Fibroblast of skin of left quadriceps (primary cell): ENCODE measurements around the gene BFSP2.
A peak's percentile ranks its signal among the peaks of the same experiment; 100 is the strongest.
"Not testable (repeated sequence)": the region's sequence is repeated elsewhere in the genome, so short reads cannot be mapped to it uniquely, and the experiment has no call there.

Source experiments
- DNase-seq, 2 experiments: peaks; one replicate each; pipeline ENCODE4 v3.0.0-alpha.2; 2013; ENCODE audit warnings: low read depth in 2 of 2

Gene BFSP2

DNA sequence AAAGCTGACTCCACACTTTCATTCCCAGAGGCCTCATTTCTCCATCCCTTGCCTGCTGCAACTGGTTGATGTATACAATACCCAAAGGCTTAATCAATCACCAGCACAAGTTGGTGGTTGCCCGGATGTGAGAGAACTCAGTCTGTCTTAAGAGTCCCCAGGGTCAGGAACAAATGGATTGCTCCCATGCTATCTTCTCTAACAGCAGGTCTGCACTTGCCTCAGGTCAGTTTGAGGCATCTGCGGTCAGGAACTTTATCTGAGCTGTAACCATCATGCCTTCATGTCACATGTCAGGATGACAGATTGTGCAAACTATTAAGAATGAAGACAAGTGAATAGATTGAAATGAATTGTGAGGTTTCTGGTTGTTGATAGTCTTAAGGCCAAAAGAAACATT is 56.1 kb downstream of the BFSP2 start:
- DNase-seq = no peak

DNA sequence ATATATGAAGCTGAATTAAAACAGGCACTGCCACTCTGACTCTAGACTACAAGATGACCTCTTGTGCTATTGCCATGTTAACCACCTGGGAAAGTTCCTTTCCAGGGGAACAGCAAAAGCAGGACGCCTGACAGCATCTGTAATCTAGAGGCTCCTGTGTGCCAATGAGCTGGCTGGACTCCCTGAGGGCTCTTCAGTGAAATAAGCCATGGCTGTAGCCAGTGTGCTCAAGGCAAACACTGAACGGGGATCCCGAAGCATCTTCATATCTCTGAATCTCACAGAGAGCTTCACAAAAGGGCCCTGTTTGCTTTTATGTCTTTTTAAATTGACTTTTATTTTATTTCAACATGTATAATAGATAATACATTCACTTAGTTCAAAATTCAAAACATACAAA is 57.2 kb downstream of the BFSP2 start:
- DNase-seq = no peak

DNA sequence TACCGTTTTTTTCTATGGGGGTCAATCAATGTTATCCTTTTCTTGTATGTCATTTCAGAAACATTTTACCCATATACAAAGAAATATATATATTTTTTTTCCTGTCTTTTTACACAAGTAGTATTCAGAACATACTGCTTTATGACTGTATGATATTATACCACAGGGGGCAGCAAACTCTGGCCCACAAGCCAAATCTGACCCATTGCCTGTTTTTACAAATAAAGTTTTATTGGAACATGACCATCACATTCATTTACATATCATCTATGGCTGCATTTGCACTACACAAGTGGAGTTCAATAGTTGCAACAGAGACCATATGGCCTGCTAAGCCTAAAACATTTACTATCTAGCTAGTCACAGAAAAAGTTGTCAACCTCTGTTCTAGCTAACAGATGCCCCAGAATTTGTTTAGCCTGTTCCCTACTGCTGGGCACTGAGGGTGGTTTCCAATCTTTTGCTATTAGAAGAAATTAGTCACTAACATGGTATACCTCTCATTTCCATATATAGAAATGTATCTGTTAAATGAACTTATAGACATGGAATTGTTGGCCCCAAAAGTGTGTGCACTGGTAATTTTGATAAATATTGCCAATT is 57.7 kb downstream of the BFSP2 start:
- DNase-seq = no peak

DNA sequence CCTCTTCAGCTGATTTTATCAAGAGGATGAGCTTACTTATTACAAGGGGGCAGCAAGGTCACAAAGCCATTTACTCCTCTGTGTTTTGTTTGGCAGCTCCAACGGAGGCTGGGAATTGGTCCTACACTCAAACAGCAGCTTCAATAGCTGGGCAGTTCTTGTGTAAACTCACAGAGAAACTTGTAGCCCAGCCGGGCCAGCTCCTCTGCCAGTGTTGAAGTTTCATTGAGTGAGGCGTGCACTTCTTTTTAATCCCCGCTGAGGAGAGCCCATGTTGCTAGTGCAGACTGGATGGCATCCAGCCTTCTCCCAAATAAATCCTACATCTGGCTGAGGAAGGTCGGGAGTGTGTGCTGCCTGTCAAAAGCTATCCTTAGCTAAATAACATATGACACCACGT is 59.5 kb downstream of the BFSP2 start:
- no peak for DNase-seq

DNA sequence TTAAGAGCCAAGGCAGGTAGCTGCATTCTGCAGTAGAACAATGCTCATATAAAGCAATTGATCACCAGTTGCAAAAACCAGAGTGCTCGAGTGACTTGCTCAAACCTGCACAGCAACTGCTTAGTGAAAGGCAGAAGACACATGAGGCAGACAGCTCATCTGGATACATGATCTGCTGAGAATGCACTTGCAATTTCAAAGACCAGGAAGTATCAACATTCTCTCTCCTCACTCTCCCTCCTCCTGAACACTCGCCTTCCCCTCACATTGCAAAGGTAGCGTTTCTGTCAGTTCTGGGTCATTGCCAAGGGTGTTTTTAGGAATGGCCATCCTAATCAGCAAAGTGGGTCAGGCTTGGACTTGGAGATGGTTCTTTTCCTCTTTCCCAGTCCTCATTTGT is 61.0 kb downstream of the BFSP2 start:
- DNase-seq = no peak

DNA sequence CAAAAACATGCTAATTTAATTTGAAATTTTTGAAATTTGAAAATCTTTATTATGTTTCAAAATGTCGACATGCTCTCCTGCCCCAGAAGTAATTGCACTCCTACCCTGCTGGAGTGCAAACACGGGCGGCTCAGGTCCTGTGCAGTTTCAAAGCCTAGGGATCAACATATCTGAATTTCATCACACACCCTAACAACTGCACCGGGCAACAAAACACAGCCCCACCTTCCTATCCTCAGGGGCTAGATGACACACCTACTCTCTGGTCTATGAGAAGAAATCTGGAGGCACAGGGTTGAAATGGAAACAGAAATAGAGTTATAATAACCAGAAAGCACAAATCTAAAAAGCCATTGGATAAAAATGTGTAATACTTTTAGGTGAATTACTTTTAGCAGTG is 61.4 kb downstream of the BFSP2 start:
- DNase-seq = no peak

DNA sequence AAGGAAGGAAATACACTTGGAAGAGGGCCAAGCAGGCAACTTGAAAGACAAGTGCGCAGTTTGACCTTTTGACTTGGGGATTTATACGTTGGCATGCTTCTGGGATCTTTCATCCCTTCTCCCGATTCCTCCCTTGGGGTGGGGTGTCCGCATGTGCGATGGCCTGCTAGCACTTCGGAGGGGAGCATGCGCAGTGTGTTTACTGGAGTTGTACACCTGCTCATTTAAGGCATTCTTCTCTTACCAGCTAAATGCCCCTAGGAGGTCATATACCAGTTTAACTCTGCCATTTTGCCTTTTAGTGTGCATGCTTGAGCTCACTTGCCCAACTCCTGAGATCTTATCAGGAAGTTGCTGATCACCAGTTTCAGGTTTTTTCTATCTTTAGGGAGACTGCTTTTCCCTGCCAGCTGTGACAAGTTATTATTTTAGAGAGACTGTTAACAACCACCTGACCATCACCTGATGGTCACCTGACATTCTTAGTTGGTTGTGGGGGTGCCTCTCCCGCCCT is 63.5 kb downstream of the BFSP2 start:
- DNase-seq = no peak

DNA sequence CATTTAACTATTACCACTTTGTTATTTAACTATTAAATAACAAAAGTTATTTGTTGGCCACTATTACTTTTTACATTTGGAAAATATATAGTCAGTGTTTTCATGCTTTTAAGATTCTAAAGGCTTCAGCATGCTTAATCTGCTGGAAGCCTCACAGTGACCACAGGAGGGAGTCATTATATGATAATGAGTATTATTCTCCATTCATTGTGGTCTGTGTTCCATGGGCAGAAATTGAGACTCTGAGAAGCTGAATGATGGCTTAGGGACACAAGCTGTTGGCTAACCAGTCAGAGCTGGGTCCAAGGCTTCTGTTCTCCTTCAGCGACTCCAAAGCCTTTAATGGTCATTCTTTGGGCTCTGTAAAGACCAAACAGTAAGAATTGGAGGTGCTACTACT is 64.7 kb downstream of the BFSP2 start:
- DNase-seq = peak; percentile 21 to 27

DNA sequence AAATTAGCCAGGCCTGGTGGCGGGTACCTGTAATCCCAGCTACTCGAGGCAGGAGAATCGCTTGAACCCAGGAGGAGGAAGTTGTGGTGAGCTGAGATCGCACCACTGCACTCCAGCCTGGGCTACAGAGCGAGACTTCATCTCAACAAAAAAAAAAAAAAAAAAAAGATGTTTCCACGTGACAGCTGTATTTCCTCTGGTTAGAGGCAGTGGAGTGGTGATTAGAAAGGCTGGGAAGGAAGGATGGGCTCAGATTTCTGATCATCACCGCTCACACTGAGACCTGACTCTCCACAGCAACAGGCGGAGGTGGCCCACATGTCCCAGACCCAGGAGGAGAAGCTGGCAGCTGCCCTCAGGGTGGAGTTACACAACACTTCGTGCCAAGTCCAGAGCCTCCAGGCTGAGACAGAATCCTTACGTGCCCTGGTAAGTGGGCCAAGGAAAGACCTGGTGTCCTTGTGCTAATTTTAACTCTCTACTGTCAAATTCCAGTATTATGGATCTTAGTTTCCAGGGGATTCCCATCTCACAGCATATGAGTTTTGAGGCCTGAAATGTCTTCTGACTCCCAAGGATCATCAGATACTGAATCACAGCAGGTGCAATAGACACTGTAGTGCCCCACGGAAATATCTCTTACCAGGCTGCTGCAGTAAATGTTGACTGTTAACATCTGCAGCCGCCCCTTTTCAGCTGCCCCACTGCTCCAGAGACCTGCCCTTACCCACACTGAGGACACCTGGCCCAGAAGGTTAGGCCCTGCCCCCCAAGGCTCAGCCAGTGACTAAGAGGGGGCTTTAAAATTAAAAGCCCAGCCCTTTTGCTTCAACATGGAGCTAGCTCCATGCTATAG is 66.9 kb downstream of the BFSP2 start:
- DNase-seq = no peak

DNA sequence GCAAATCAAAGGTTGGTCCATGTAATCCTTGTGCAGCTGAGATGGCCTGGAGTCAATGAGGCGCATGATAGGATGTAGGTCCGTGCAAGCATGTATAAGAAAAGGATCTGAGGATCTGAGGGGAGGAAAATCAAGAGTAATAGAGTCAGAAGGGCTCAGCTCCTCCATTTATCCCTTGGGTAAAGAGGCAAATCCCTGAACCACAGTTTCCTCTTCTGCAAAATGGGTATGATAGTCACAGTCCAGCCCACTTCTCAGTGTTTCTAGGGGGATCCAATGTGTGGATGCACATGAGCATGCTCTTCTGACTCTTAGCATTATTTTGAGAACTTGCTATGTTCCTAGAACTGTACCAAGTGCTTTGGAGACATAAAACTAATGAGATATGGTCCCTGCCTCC is 67.9 kb downstream of the BFSP2 start:
- DNase-seq = no peak

DNA sequence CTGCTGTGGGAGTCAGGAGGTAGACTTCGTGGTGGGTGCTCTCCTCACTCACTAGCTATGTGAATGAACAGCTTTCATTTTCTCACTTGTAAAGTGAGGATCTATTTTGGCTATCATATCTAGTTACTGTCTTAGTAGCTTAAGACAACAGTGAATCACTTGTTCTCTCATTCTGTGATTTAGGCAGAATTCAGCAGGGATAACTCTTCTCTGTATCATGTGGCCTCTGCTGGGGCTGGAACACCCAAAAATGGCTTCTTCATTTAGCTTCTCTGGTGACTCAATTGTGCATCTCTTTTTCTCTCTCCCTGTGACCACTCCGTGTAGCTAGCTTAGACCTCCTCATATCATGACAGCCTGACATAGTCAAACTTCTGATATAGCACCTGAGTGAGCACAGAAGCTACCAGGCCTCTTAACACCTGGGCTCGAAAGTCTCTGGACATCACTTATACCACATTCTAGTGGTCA is 68.4 kb downstream of the BFSP2 start:
- no peak for DNase-seq

DNA sequence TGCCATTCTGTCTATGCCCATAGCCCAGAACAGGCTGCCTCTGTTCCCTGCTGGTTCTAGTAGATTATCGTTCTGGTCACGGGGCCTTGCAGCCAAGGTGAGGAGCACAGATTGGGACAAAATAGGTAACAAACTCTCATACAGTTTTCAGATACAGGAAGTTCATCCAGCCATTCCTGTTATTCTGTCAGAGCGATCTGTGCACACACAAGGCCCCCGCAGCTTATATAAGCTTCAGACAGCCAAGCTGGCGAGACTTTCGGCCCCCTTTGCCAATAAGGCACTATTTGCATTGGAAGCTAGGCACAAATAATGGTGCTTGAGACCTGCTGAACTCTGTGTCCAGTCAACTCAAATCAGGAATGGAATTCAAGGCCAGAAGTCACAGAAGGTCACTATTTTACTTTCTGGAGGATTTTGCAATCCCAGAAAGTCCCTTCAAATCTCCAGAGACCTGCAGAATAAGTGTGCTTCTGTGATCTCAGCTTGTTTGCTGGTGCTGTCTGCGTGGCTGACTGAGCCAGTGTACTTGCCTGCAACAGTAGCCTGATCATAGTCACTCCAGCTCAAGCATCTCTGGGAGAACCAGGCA is 69.4 kb downstream of the BFSP2 start:
- DNase-seq = no peak

DNA sequence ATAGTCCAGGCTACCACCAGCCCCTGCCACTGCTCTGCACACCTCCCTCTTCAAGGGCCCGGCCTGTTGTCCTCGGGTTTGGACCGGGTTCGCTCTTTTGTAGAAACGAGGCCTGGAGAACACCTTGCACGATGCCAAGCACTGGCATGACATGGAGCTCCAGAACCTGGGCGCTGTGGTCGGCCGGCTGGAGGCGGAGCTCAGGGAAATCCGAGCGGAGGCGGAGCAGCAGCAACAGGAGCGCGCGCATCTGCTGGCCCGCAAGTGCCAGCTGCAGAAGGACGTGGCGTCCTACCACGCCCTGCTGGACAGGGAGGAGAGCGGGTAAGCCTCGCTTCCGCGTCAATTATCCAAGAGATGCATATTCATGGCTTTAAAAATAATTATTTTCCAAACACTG is 72.4 kb downstream of the BFSP2 start:
- DNase-seq = no peak

DNA sequence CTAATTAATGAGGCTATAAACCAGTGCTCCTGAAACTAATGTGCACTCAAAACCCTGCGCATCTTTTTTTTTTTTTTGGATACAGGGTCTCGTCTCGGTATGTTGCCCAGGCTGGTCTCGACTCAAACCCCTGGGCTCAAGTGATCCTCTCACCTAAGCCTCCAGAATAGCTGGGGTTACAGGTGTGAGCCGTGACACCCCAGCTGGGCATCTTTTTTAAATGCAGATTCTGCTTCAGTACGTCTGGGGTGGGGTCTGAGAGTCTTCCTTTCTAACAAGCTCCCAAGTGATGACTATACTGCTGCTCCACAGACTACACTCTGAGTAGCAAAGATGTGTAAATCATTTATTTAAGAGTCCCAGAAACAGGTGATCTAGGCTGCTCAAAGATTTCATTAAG is 73.0 kb downstream of the BFSP2 start:
- DNase-seq = no peak

DNA sequence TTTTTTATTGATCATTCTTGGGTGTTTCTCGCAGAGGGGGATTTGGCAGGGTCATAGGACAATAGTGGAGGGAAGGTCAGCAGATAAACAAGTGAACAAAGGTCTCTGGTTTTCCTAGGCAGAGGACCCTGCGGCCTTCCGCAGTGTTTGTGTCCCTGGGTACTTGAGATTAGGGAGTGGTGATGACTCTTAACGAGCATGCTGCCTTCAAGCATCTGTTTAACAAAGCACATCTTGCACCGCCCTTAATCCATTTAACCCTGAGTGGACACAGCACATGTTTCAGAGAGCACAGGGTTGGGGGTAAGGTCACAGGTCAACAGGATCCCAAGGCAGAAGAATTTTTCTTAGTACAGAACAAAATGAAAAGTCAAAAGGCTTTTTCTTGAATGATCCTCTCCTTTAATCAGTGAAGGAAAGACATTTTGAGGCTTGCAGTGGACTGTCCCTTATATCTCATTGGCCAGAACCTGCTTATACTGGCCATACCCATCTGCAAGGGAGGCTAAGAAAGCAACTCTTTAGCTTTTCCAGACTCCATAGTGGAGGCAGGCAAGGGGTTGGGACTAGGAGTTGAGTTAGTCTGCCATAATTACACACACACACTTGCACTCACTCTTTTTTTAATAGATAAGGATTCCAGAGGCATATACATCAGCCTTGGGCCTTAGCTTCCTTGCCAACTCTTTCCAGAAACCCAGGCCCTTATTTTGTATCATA is 73.8 kb downstream of the BFSP2 start:
- DNase-seq = not testable (repeated sequence)

DNA sequence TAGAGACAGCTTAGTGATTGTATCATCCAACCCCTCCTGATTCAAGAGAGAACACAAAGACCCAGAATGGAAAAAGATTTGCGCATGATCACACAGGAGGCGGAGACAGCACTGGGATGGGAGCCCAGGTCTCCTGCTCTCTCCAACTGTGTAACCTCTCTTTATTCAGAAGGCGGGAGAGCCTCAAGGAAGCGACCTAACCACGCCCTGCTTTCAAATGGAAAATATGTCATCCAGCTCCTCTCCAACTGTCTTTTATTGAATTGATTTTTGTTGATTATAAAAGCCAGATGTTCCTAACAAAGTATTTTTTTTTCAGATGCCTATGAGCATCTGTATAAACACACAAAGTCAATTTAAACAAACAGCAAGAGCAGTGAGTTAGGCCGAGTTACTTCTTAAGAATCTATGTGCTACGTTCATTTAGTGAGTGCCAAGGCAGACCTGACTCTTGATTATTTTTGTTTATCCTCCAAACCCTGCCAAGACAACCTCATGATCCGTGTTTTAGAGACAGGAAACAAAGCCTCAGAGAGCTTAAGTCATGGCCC is 74.5 kb downstream of the BFSP2 start:
- DNase-seq = peak; percentile 19 to 30

DNA sequence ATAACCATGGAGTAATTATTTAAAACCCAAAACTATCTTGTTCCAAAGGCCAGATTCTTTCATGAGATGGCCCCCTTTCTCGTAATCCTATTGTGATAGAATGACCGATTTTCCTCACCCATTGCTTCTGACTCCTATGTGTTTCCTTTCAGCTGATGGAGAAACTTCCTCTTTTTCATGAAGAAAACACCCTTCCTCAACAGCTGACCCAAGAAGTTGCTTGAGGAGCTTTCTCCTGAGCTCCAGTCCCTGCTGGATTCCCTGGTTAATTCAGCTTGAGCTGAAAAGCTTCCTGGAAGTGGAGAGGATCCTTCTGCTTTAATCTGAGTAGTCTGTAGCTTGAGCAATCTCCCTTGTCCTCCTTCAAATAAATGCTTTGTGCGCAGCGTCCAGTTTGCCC is 75.0 kb downstream of the BFSP2 start:
- DNase-seq = no peak

DNA sequence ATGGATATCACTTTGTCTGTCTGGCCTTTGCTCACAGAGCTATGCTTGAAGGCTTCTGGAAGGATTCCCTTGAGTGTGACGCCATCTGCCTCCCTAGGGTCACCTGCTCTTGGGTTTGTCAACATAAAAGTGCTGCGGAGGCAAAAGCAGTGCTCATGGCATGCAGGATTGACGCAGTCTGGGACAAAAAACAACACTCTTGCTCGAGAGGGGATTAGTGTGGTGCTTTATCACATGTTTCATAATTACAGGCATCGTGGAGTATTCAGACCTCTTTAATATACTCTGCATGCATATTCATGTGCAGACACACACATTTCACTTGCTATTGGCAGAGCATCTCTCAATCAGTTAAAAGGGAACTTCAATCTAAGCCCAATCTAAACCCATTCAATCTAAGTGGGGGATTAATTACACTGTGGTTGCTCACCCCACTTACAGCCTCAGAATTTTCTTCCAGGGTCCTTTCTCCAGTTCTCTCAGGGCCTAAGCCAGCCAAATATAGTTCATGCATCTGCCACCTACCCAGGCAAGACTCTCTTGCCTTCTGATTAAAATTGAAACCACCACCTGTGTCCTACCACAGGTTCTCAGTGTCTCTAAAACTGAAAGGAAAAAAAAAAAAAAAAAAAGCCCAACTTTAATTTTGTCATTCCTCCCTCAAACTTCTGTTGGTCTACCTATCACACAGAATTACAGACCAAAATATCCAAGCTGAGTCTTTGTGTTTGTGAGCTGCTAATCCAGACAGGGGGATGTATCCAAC is 75.6 kb downstream of the BFSP2 start:
- no peak for DNase-seq

DNA sequence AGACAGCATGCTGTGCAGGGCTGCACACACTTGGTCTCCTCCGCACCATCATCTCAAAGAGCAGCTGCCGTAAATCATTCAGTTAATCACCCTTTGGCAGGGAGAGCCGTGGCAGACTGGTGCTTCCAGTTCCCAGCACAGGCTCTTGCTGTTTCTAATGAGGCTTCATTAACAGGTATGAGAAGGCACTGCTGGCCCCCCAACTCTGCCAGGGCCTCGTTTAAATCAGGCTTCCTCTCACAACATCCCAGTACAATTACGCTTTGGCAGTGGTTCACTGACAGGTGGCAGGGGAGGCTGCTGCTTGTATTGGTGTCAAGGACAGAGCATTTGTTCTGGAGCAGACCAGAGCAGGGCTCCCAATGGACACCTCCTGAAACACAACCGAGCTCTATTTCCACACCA is 77.1 kb downstream of the BFSP2 start:
- DNase-seq = no peak

DNA sequence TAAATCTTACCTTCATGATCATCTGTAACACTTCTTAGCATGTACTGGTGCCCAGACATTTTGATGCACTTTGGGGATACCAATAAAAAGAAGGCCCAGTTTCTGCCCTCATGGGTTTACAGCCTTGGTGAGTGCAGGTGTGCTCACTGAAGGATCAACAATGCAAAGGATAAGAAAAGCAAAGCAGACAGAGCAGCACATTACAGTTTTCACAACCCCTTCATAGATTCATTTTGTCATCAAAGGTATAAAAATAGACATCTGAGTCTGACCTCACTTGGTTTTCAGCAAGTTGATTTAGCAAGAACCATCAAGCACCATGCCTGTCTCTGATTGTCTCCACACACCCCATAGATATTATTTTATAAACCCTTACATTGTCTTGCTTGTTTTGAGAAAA is 77.6 kb downstream of the BFSP2 start:
- DNase-seq = no peak

DNA sequence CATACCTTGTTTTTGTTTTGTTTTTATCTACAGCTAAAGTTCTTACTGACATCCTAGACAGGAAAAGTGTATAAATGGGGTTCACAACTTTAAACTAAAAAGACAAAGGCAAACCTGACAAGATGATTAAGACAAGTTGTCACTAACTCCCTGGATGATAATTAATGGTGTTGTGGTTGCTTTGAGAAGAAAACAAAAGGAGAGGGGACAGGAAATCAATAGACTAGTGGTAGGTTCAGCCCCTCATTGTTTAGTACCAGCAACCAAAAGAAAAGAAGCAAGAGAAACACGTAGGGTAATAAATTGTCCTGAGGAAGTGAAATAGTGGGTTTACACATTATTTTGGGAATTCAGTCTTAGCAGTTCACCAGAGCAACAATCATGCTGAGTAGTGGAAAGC is 78.8 kb downstream of the BFSP2 start:
- DNase-seq = no peak
